ENCODE data around the gene ERC1. TPM values are rescaled to one million over a fixed set of nuclear protein-coding genes. Genes with fewer than 3 reads are reported as not detected.

ERC1 gene
- total RNA-seq, 4 donors from 2014 or later: 23.5 to 74.8 (median 57.0) TPM

- intact Hi-C loops (cut with DNase I; ENCODE audit: low total_unique reads): no loop called here
- Histone ChIP-seq H3K4me1 (no peaks in the 10 kb centered on the region), H3K4me3 (no peak overlapping the region), H3K9me3 (no peaks in the 10 kb centered on the region), H3K27me3 (no peaks in the 10 kb centered on the region), H3K36me3 (no peaks in the 10 kb centered on the region), H3K27ac (no peak overlapping the region)
- 72 to 74% methylated on average over 5 of the region's 5 CpGs for WGBS, 2 donors (ENCODE audit: low coverage in 1 of 2)
- no peak for DNase-seq
- TF ChIP-seq POLR2A (IDR thresholded peaks at IDR 0.05): no peak
- TF ChIP-seq POLR2AphosphoS5 (IDR thresholded peaks at IDR 0.05): no peak
- TF ChIP-seq, protein P1, sequence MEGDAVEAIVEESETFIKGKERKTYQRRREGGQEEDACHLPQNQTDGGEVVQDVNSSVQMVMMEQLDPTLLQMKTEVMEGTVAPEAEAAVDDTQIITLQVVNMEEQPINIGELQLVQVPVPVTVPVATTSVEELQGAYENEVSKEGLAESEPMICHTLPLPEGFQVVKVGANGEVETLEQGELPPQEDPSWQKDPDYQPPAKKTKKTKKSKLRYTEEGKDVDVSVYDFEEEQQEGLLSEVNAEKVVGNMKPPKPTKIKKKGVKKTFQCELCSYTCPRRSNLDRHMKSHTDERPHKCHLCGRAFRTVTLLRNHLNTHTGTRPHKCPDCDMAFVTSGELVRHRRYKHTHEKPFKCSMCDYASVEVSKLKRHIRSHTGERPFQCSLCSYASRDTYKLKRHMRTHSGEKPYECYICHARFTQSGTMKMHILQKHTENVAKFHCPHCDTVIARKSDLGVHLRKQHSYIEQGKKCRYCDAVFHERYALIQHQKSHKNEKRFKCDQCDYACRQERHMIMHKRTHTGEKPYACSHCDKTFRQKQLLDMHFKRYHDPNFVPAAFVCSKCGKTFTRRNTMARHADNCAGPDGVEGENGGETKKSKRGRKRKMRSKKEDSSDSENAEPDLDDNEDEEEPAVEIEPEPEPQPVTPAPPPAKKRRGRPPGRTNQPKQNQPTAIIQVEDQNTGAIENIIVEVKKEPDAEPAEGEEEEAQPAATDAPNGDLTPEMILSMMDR (IDR thresholded peaks at IDR 0.05): no peak
- no peak for TF ChIP-seq EP300 (IDR thresholded peaks at IDR 0.05; ENCODE audit: low read depth)
- in situ Hi-C loops (cut with MboI; ENCODE audit: low pct_ligation_motif_present in 1 of 4, low pct_unique_long_range_greater_than_20kb in 1 of 4, low sequenced_read_pairs in 3 of 4): no loop called here
Observed at GRCh38 chr12:1162081-1162760, 171.2 kb downstream of the ERC1 start.

GRCh38 chr12:1167784-1168183 lies 176.8 kb downstream of the ERC1 start:
- intact Hi-C loops (cut with DNase I; ENCODE audit: low total_unique reads): no loop called here

GRCh38 chr12:1170411-1170810 lies 179.4 kb downstream of the ERC1 start:
- Histone ChIP-seq H3K27me3 (no peaks in the 10 kb centered on the region), H3K27ac (no peak overlapping the region), H3K4me3 (no peak overlapping the region), H3K4me1 (no peaks in the 10 kb centered on the region), H3K36me3 (no peaks in the 10 kb centered on the region), H3K9me3 (no peaks in the 10 kb centered on the region)
- in situ Hi-C loops (cut with MboI; ENCODE audit: low pct_ligation_motif_present in 1 of 4, low pct_unique_long_range_greater_than_20kb in 1 of 4, low sequenced_read_pairs in 3 of 4): no loop called here
- TF ChIP-seq, protein P1 (IDR thresholded peaks at IDR 0.05): no peak
- no peak for TF ChIP-seq POLR2A (IDR thresholded peaks at IDR 0.05)
- TF ChIP-seq EP300 (IDR thresholded peaks at IDR 0.05; ENCODE audit: low read depth): no peak
- no peak for TF ChIP-seq POLR2AphosphoS5 (IDR thresholded peaks at IDR 0.05)
- DNase-seq: no peak
- intact Hi-C loops (cut with DNase I; ENCODE audit: low total_unique reads): no loop called here
- WGBS, 2 donors (ENCODE audit: low coverage in 1 of 2): 89 to 91% methylated on average over 3 of the region's 3 CpGs

More at GRCh38 chr12:1167784-1168183, 176.8 kb downstream of the ERC1 start:
- 87 to 99% methylated on average over 10 to 12 of the region's 12 CpGs for WGBS, 2 donors (ENCODE audit: low coverage in 1 of 2)
- no peaks in the 10 kb centered on the region for H3K36me3 ChIP-seq
- no peaks in the 10 kb centered on the region for H3K4me1 ChIP-seq
- TF ChIP-seq POLR2AphosphoS5 (IDR thresholded peaks at IDR 0.05): no peak
- TF ChIP-seq EP300 (IDR thresholded peaks at IDR 0.05; ENCODE audit: low read depth): no peak
- TF ChIP-seq POLR2A (IDR thresholded peaks at IDR 0.05): no peak
- TF ChIP-seq, protein P1 (IDR thresholded peaks at IDR 0.05): no peak
- DNase-seq: no peak
- no peak overlapping the region for H3K4me3 ChIP-seq
- no peaks in the 10 kb centered on the region for H3K27me3 ChIP-seq
- H3K27ac ChIP-seq: no peak overlapping the region
- H3K9me3 ChIP-seq: no peaks in the 10 kb centered on the region
- in situ Hi-C loops (cut with MboI; ENCODE audit: low pct_ligation_motif_present in 1 of 4, low pct_unique_long_range_greater_than_20kb in 1 of 4, low sequenced_read_pairs in 3 of 4): no loop called here

DNA sequence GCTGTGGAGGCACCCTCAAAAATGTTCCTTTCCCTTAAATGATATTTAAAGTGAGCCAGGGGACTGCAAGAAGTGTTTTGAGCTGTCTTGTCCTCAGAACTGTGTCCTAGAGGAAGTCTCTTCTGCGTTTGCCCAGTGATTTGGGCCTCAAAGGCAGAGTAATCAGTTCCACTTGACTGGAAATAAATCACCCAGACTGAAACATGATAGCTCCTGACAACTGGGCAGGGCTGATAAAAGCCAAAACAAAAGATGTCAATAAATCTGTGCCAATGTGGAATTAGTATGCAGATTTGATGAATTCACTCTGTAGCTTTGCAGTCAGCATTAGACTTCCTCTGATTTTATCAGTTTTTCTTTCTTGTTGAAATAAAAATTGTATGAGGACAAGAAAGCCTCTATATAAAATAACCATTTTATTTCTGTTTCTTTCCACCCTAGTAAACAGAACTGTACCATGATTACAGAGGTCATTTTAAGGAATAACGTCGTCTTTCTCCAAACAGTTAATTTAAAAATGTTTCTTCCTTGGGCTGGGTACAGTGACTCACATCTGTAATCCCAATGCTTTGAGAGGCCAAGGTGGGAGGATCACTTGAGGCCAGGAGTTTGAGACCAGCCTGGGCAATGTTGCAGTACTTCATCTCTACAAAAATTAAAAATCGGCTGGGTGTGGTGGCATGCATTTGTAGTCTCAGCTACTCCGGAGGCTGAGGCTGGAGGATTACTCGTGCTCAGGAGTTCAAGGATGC lies 180.8 kb downstream of the ERC1 start:
- in situ Hi-C loops (cut with MboI; ENCODE audit: low pct_ligation_motif_present in 1 of 4, low pct_unique_long_range_greater_than_20kb in 1 of 4, low sequenced_read_pairs in 3 of 4): no loop called here

More for the DNA sequence above, 180.8 kb downstream of the ERC1 start:
- 78 to 82% methylated on average over 5 to 6 of the region's 6 CpGs for WGBS, 2 donors (ENCODE audit: low coverage in 1 of 2)
- no peak for TF ChIP-seq POLR2A (IDR thresholded peaks at IDR 0.05)
- TF ChIP-seq POLR2AphosphoS5 (IDR thresholded peaks at IDR 0.05): no peak
- TF ChIP-seq EP300 (IDR thresholded peaks at IDR 0.05; ENCODE audit: low read depth): no peak
- Histone ChIP-seq H3K9me3 (no peaks in the 10 kb centered on the region), H3K4me3 (no peak overlapping the region), H3K36me3 (no peaks in the 10 kb centered on the region), H3K4me1 (no peaks in the 10 kb centered on the region), H3K27ac (no peak overlapping the region), H3K27me3 (no peaks in the 10 kb centered on the region)
- DNase-seq: no peak
- intact Hi-C loops (cut with DNase I; ENCODE audit: low total_unique reads): no loop called here
